Activated effector memory CD4-positive, alpha-beta T cell treated with anti-CD3 and anti-CD28 coated beads, Interleukin-2, amount 50 U/mL, for 16 hours (primary cell): ENCODE measurements around the gene GAS2L2.
"Not testable (repeated sequence)": the region's sequence is repeated elsewhere in the genome, so short reads cannot be mapped to it uniquely, and the experiment has no call there.

Experiments used
- DNase-seq: peaks from one replicate; pipeline ENCODE4 v3.0.0-alpha.2; 2020

GAS2L2 gene

DNA sequence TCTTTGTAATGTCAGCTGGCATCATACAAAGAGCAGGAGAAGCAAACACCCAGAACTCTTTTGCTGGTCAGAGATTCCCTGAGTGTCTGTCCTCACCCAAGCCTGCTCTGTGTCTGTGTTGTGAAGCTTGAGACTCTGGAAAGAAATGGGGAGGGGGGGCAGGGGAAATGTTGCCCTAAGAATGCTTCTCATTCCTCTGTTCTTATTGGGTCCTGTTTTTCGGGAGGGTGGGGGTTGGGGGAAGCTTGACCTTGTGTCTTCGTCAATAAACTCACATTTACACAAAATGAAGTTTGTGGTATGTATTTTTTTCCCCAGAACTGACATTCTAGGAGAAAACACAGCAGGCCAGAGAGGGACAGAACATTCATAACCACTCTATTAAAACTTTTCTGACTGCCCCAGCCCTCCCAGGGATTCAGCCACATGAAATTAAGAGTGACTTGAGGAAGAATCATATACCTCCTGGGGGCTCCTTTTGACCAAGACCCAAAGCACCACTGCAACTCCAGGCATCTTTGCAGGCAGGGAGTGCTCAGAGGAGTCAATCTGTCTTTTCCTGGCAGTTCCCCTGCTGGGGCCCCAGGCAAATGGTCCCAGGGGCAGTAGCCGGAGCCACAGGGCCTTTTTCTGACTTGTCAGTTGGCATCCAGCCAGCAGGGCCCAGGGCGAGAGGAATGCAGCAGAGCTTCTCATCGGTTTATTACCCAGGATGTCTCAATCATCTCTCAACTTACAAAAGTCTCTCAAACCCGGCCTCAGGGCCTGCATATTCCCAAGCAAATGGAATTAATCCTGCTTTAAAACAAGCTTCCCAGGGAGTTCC is 26.7 kb downstream of the GAS2L2 start:
- DNase-seq: no peak

DNA sequence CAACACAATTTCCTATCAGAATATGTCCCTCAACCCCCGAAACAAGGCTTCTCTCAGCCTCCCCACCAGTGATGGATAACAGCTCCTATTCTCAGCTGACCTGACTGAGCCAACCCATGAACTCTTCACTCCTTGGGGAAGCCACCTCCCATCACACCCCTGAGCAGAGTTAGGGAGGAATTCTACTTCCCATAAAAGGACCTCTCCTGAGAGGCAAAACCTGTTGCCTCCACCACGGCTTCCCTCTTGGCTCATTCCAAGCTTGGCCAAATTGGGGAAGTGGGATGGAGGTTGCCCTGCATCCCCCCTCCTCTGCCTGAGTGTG is 27.3 kb downstream of the GAS2L2 start:
- no peak for DNase-seq

DNA sequence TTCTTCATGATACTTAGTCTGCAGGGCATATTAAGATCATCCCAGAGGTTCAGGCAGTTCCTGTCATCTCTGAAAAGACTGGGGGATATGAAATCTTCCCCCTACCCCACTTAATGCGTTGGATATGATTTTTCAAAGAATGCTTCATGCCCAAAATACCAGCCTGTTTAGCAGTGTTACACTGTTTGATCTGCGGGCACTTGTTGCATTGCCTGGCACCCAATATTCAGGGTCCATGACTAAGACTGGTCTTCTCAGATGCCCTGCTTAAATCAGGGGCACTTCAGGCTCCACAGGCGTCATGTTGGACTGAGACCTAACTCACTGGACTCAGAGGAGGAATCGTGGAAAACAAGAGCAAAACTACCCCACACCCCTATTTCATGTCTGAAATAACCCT is 28.0 kb downstream of the GAS2L2 start:
- DNase-seq: no peak

DNA sequence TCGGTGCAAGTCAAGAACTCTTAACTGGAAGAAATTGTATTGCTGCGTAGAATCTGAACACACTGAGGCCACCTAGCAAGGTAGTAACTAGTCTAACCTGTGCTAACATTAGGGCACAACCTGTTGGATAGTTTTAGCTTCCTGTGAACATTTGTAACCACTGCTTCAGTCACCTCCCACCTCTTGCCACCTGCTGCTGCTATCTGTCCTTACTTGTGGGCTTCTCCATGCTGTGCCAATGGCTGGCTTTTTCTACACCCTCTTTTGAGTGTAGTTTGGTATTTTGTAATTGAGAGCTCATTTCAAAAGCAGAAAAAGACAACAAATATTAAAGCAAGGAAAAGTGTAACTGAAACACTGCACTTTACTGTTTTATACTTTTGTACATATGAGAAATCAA is 29.3 kb downstream of the GAS2L2 start:
- DNase-seq: no peak

DNA sequence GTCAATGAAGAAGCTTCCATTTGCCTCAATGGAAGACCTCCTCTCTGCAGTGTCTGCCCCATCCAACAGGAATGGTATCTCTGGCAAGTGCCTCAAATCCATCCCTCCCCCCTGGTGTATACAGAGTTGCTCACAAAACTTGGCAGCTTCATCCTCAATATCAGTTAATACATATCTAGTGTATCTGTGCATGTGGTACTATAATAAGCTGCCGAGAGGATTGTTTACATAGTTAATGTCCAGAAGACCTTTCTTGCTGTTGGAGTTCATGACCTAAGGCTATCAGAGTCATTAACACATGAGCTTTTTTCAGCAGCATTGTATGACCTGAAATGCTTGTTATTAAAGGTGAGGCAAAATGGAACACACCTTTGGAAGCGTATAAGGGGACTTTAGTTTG is 35.6 kb downstream of the GAS2L2 start:
- no peak for DNase-seq

DNA sequence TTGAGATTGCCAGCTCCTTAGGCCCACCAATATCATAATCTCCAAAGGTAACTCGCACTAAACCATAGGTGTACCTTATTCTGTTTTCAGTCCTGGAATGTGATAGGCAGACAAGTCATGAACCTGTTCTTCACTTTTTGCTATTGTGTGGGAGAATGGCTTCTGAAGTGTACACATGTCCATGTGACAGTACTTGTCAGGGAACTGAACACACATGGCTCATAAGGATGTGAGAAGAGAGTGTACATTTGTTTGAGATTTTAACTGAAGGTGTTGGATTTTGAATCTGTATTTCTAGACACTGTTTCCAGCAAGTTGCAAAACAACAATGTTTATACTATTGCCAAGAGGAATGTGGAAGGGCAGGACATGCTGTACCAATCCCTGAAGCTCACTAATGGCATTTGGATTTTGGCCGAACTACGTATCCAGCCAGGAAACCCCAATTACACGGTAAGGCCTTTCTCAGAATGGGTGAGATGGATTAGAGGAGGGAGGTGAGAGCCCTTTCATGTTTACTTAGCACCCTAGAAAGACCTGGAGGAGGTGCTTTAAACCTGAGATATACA is 36.1 kb downstream of the GAS2L2 start:
- no peak for DNase-seq

DNA sequence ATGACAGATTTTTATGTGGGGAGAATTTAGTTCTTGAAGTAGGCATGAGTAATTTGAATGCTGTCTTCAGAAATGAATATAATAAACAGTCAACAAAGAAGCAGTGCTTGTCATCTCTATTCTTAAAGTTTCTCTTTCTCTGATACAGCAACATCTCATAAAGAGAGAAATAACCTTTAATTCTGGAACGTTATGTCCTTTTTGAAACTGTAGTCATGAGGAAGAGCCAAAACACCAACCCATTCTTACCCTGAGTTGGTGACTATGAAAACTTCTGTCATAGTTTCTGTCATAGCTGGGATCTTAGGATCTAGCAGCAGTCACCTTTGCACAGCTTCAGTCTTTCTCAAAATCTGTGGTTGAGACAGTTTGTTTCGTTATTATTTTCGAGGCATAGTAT is 36.9 kb downstream of the GAS2L2 start:
- DNase-seq: no peak

DNA sequence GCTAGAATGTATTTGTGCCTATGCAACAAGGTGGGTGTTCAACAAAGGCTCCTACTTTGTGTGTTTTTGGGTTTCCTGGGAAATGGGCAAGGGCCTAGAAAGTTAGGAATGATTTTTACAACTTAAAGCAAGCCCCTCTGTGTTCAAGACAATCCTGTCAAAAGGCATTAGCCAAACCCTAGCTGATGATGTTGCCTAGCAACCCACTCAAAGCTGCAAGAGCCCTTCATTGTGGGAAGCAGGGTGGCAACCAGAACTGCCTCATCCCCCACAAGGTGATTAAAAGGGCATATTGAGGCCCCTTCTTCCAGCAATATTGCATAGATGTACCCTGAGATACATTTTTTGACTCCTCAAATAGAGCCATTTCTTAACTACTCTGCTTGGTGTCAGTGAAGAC is 37.6 kb downstream of the GAS2L2 start:
- DNase-seq: no peak

DNA sequence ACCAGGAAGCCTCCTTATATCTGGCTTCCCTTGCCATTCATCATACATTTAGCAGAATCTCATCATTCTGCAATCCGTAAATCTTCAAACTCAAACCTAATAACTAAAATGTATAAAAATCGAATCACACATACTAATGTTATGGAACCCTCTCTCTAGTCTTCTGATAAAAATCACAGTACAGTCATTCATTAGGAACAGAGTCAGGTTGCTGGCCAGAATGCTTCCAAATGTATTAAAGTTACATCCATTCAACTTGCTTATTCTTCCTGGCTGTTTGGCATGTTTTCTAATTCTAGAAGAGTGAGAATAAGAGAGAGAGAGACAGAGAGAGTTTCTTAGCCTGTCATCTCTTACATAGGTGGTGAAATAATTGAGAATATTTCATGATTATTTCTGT is 38.1 kb downstream of the GAS2L2 start:
- DNase-seq: no peak

DNA sequence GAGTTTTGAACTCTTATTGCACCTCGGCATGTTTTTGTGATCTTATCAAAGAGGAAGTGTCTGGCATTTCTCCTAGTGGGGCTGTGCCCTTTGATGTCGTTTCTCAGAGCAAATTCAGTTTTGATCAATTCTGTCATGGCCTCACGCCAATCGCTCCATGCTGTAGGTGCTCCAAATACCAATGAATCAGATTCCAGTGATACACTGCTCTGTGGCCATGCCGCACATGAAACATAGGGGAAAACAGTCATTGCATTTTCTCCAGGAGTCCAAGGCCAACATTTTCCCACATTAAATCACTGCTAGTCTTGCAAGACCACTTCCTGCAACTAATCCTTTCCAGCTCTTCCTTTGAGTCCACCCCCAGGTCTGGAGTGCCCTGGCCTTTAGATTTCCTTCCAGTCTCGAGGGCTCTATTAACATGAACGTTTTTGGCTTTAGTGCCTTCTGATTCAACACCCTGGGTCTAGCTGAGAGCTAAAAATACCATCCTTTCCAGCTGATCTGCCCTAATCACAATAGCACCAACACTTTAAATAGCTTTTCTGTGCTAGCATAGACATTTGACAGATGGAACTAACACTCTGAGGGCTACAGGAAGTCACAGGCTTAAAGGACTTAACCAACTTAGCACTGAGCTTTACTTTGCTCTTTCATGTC is 39.8 kb downstream of the GAS2L2 start:
- DNase-seq: no peak

DNA sequence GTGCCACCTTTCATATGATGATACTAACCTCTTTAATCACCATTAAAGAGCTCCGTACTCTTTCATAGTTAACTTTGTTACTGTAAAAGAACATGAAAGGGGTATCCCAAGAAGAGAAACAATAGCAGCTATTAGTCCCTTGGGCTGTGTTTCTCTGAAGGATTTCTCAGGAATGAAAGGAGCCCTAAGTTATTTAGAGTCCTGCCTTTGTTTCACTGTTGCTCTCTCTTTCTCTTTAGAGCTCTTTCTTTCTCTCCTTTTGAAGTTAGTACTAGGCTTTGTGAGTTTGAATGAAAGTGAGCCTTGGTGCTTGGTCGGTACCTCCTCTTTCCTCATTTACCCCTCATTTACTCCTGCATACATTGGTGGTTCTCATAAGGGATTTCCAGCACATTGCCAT is 42.1 kb downstream of the GAS2L2 start:
- DNase-seq: no peak

DNA sequence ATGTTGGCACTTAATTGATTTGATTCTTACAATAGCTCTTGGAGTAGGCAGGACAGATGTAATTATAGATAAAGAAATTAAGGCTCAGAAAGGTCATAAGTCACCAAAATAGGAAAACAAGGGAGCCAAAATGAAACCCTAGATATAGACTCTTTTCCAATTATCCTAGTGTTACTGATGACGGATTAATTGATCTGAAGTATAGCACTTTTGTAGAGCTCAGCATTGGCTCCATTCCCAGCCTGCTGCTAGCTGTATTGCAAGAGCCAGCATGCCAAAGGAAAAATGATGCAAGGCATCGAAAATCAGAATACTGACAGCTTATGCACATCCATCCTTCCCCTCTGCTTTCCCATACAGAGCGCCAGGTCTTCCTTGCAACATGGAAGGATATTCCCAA is 43.2 kb downstream of the GAS2L2 start:
- no peak for DNase-seq

DNA sequence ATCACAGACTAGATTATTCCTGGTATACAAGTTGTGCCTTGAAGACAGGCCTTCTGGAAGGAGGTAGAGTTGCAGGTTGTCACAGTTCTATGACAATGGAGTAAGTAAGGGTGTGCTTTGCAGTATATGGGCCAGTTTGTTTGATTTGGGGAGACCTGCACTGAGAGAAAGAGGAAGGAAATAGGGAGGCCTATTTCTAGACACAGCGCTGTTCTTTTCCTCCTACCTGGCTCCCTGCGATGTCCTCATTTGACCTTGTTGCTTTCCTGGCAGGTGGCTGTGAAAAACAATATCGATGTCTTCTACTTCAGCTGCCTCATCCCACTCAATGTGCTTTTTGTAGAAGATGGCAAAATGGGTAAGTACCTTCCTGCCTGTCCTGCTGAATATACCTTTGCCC is 44.1 kb downstream of the GAS2L2 start:
- no peak for DNase-seq

DNA sequence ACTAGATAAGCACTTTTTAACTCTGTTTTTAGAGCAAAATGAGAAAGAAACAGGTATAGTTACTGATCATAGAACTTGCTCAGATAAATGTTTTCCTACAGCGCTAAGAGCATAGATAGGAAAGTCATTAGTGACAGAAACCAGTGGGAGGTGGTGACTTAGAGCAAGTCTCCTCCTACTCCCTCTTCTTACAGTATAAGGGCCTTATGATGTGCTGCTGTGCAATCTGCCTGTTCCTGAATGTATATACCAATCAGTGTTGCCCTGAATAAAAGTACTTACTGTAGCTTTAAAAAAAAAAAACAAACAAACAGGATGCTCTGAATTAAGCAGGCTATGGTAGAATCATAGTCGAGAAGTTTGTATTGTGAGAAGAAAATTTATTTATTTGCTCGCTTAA is 44.9 kb downstream of the GAS2L2 start:
- no peak for DNase-seq

DNA sequence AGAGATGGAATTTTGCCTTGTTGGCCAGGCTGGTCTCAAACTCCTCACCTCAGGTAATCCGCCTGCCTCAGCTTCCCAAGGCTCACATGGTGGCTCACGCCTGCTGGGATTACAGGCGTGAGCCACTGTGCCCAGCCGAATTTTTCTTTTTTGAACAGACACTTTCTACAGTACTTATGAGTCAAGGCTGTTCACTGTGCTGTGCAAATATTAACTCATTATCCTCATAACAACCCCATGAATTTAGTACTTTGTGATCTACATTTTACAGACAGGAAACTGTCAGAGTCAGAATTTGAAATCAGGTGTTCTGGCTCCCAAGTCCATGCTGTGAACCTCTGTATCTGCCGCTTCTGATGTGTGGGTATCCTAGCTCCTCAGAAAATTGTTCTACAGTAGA is 47.3 kb downstream of the GAS2L2 start:
- DNase-seq: no peak

DNA sequence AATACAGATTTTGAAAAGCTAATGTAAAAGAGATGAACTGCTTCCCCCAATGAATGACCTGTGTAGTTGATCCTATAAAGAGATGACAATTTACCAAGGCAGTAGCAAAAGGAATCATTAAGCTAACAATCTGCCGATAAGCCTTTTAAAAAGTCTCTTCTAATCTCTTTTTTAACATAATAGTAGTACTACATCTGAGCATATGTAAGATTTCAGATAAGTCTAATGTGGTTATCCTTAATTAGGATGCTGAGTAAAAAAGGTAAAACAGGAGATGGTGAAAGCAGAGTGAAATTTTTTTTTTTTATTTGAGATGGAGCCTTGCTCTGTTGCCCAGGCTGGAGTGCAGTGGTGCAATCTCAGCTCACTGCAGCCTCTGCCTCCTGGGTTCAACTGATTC is 47.8 kb downstream of the GAS2L2 start:
- DNase-seq: no peak

DNA sequence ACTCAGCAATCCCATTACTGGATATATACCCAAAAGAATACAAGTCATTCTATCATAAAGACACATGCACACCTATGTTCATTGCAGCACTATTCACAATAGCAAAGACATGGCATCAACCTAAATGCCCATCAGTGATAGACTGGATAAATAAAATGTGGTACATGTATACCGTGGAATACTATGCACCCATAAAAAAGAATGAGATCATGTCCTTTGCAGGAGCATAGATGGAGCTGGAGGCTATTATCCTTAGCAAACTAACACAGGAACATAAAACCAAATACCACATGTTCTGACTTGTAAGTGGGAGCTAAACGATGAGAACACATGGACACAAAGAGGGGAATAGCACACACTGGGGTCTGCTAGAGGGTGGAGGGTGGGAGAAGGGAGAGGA is 49.7 kb downstream of the GAS2L2 start:
- not testable (repeated sequence) for DNase-seq

DNA sequence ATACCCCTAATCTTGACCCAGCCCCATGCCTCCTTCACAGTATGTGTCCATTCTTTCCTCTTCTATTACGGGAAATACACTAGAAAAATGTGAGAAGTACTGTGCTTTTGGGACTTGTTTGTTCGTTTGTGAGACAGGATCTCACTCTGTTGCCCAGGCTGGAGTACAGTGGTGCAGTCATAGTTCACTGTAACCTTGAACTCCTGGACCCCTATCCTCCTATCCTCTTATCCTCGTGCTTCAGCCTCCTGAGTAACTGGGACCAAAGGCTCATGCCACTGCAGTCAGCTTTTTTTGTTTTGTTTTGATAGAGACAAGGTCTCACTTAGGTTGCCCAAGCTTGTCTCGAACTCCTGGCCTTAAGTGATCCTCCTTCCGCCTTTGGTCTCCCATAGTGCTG is 51.5 kb downstream of the GAS2L2 start:
- no peak for DNase-seq

DNA sequence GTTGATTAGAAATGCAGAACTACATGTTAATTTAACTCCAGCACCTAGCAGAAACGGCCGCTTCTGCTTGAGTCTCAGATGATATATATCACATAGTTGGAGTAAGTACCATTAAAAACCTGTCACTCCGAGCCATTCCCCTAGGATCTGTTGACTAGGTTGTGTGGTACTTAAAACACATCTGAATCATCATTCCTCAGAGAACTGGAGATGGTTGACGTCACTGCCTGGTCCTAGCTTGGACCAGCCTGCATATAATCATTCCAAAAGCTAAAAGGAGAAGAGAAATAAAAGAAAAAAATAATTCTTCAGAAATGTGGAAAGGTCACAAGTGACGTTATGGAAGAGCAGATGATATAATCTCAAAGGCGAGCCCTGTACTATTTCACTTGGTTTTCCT is 52.9 kb downstream of the GAS2L2 start:
- DNase-seq: no peak

DNA sequence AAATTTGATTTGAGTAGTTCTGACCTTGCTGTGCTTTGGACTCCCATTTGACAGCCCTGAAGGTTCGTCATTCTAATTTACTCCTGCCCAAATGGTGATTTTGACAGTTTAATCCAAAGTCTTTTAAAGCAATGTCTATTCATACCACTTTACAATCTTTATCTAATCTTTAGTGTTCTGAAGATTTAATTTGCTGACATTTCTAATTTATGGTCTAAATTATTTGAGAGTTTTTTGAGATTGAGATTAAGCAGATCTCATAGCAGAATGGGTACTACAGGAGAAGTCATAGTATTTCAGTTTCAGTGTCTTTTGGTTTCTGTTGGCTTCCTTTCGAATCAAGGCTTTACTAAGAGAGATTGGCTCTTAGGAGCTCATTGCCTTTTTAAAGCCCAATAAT is 54.2 kb downstream of the GAS2L2 start:
- no peak for DNase-seq

DNA sequence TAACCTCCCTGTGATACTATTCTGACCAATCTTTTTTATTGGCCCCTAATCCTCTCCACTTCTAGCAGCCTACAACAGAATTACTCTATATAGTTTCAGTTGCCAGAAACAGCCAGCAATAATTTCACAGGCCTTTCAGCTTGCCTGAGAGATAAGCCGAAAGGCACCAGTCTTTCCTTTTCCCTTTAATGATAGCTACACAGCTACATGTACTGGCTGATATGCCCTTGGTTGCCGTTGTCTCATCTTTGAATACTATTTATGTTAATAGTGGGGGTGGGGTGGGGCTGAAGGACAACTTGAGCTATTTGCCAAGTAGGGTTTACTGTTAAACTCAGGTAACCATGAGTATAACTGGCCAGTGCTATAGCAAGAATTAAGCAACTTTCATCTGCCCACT is 57.4 kb downstream of the GAS2L2 start:
- DNase-seq: no peak

DNA sequence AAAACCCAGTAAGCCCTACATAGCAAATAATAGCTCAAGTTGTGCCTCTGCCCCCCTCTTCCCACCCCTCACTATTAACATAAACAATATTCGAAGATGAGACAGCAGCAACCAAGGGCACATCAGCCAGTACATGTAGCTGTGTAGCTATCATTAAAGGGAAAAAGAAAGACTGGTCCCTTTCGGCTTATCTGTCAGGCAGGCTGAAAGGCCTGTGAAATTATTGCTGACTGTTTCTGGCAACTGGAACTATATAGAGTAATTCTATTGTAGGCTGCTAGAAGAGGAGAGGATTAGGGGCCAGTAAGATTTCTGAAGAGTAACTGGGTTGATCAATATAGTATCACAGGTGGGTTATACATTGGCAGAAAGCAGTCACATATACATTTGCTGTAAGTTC is 58.1 kb downstream of the GAS2L2 start:
- DNase-seq: no peak
